ENCODE results near the gene DNM3.

Gene DNM3

DNA sequence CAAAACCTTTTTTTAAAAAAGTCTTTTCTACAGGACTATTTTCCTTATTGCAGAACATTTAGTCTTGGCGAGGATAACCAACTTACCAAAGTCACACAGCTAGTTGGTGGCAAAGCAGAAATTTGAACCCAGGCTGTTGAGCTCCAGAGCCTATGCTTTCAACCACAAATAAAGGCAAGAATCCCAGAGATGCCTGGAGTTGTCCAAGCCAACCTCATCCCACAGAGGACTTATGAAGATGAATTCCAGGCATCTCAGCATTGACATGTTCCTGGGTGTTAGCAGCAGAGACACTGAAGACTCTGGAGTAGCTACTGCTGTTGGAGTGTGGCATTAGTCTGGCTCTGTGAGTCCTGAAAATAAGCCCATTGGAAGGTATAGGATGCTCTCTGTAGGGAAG is 291.5 kb downstream of the DNM3 start:
- no peak for DNase-seq
- Histone ChIP-seq H2AFZ (ENCODE audit: low read length) (no peak overlapping the region), H3K4me2 (ENCODE audit: low read depth, low read length) (no peak overlapping the region), H3K9me2 (replicated peaks; ENCODE audit: insufficient read depth, low read length) (no peaks in the 10 kb centered on the region), H3K27ac (ENCODE audit: low read length) (no peak overlapping the region), H3K9me3 (replicated peaks; ENCODE audit: insufficient read depth, low read length) (no peaks in the 10 kb centered on the region), H3K9ac (ENCODE audit: low read length) (no peak overlapping the region), H3K79me2 (ENCODE audit: low read length) (no peaks in the 10 kb centered on the region), H4K20me1 (ENCODE audit: insufficient read depth, low read length) (no peaks in the 10 kb centered on the region), H3K4me3 (ENCODE audit: low read length) (no peak overlapping the region), H3F3A (ENCODE audit: insufficient read depth, low read length) (no peaks in the 10 kb centered on the region), H3K4me1 (ENCODE audit: low read length) (no peaks in the 10 kb centered on the region), H3K36me3 (replicated peaks; ENCODE audit: insufficient read depth, low read length) (no peaks in the 10 kb centered on the region), H3K27me3 (replicated peaks; ENCODE audit: insufficient read depth, low read length) (no peaks in the 10 kb centered on the region)
- TF ChIP-seq EZH2phosphoT487 (IDR thresholded peaks at IDR 0.05; ENCODE audit: low read length) (no peak), EZH2 (optimal IDR thresholded peaks at IDR 0.05; ENCODE audit: low read depth, low read length) (no peak)
- TF ChIP-seq, protein P1, sequence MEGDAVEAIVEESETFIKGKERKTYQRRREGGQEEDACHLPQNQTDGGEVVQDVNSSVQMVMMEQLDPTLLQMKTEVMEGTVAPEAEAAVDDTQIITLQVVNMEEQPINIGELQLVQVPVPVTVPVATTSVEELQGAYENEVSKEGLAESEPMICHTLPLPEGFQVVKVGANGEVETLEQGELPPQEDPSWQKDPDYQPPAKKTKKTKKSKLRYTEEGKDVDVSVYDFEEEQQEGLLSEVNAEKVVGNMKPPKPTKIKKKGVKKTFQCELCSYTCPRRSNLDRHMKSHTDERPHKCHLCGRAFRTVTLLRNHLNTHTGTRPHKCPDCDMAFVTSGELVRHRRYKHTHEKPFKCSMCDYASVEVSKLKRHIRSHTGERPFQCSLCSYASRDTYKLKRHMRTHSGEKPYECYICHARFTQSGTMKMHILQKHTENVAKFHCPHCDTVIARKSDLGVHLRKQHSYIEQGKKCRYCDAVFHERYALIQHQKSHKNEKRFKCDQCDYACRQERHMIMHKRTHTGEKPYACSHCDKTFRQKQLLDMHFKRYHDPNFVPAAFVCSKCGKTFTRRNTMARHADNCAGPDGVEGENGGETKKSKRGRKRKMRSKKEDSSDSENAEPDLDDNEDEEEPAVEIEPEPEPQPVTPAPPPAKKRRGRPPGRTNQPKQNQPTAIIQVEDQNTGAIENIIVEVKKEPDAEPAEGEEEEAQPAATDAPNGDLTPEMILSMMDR (IDR thresholded peaks at IDR 0.05; ENCODE audit: low read length), result no peak

DNA sequence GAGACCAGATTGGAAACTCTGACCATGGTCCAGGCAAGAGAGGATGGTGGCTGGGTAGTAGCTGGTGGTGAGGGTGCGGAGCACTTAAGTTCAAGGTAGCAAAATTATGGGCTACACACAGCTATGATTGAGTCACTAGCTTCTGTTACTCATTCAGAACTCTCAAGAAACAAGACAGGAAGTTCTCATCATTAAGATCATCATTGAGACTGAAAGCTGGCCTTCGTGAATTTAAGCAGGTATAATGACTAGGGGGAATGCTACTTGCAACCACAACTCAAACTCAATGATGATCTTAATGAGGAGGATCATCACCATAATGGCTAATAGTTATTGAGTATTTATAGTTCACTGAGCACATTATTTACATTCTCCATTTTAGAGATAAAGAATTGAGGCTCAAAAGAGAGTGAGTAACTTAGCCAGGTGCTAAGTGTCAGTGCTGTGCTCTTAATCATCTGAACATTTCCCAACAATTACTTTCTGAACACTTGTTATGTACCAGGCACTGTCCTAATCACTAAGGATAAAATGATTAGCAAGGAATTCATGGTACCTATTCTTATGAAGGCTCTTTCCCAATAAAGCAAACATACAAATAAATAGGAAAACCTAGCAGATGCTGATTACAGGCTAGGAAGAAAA is 292.9 kb downstream of the DNM3 start:
- Histone ChIP-seq H3K36me3 (replicated peaks; ENCODE audit: insufficient read depth, low read length) (no peaks in the 10 kb centered on the region), H3K9me3 (replicated peaks; ENCODE audit: insufficient read depth, low read length) (no peaks in the 10 kb centered on the region), H3K4me2 (ENCODE audit: low read depth, low read length) (no peak overlapping the region), H3K27ac (ENCODE audit: low read length) (no peak overlapping the region), H4K20me1 (ENCODE audit: insufficient read depth, low read length) (no peaks in the 10 kb centered on the region), H2AFZ (ENCODE audit: low read length) (no peak overlapping the region), H3K4me3 (ENCODE audit: low read length) (no peak overlapping the region), H3K79me2 (ENCODE audit: low read length) (no peaks in the 10 kb centered on the region), H3K9me2 (replicated peaks; ENCODE audit: insufficient read depth, low read length) (no peaks in the 10 kb centered on the region), H3F3A (ENCODE audit: insufficient read depth, low read length) (no peaks in the 10 kb centered on the region), H3K27me3 (replicated peaks; ENCODE audit: insufficient read depth, low read length) (no peaks in the 10 kb centered on the region), H3K4me1 (ENCODE audit: low read length) (no peaks in the 10 kb centered on the region), H3K9ac (ENCODE audit: low read length) (no peak overlapping the region)
- no peak for DNase-seq
- TF ChIP-seq EZH2phosphoT487 (IDR thresholded peaks at IDR 0.05; ENCODE audit: low read length) (no peak), EZH2 (optimal IDR thresholded peaks at IDR 0.05; ENCODE audit: low read depth, low read length) (no peak)
- TF ChIP-seq, protein P1 (IDR thresholded peaks at IDR 0.05; ENCODE audit: low read length), result no peak

DNA sequence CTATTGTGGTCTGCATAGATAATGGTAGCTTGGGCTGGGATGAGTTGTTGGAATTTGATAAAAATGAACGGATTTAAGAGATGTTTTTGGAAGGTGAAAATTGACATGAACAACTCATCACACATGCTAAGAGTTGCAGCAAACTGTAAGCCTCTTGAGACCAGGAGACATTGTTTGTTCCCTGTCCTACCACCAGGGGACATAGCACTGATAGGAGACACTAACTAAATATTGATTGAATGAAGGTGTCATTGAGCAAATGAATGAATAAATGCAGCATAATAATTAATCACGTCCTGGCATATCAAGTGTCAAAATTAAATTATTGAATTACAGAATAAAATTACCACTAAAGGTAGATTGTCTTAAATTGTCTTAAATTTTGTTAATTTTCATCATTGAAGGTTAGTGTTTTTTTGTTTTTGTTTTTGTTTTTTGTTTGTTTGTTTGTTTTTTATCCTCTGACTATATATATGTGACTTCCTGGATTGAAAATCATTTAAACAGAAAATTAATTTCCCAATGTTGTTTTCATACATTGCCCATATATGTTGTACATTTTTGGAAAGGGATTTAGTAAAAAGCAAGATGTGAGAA is 293.9 kb downstream of the DNM3 start:
- Histone ChIP-seq H3K9ac (ENCODE audit: low read length) (no peak overlapping the region), H3K36me3 (replicated peaks; ENCODE audit: insufficient read depth, low read length) (no peaks in the 10 kb centered on the region), H3K9me2 (replicated peaks; ENCODE audit: insufficient read depth, low read length) (no peaks in the 10 kb centered on the region), H2AFZ (ENCODE audit: low read length) (no peak overlapping the region), H3F3A (ENCODE audit: insufficient read depth, low read length) (no peaks in the 10 kb centered on the region), H4K20me1 (ENCODE audit: insufficient read depth, low read length) (no peaks in the 10 kb centered on the region), H3K4me1 (ENCODE audit: low read length) (no peaks in the 10 kb centered on the region), H3K27me3 (replicated peaks; ENCODE audit: insufficient read depth, low read length) (no peaks in the 10 kb centered on the region), H3K4me3 (ENCODE audit: low read length) (no peak overlapping the region), H3K27ac (ENCODE audit: low read length) (no peak overlapping the region), H3K79me2 (ENCODE audit: low read length) (no peaks in the 10 kb centered on the region), H3K9me3 (replicated peaks; ENCODE audit: insufficient read depth, low read length) (no peaks in the 10 kb centered on the region), H3K4me2 (ENCODE audit: low read depth, low read length) (no peak overlapping the region)
- peak; percentile 28 for DNase-seq
- TF ChIP-seq EZH2phosphoT487 (IDR thresholded peaks at IDR 0.05; ENCODE audit: low read length) (no peak), EZH2 (optimal IDR thresholded peaks at IDR 0.05; ENCODE audit: low read depth, low read length) (no peak)
- TF ChIP-seq, protein P1 (IDR thresholded peaks at IDR 0.05; ENCODE audit: low read length), result peak; percentile 89
